ENCODE results near the gene MAP3K21. TPM values are rescaled to one million over a fixed set of nuclear protein-coding genes. Genes with fewer than 3 reads are reported as not detected.

MAP3K21 gene
- 1 to 10 TPM in 1 of 2 donors, under 1 TPM in 1; 0.64 to 3.0 TPM for total RNA-seq

DNA sequence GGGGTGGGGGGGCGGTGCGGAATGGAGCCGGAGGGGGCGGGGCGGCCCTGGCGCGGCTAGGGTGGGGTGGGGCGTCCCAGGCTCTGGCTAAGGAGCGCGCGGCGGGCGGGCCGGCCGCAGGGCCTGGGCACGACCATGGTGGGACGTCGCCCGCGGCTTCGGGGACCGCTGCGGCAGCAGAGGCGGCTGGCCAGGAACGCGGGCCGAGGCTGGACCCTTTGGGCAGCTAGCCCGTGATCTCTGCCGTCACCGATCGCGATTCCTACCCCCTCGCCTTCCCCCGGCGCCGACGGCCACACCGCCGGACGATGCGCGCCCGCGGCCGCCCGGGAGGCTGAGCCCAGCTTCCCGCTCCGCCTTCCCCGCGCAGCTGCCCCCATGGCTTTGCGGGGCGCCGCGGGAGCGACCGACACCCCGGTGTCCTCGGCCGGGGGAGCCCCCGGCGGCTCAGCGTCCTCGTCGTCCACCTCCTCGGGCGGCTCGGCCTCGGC, at the start of gene MAP3K21:
TSS of gene MAP3K21 (plus strand) at position 74 of the 491 bp plus-strand sequence. CDS start at position 379, 305 bp downstream.
- no peak within 1 kb of the TSS for H3K27ac Mint-ChIP-seq
- H3K27me3 Mint-ChIP-seq = peaks cover 9 to 26% of the 10 kb centered on the region in 2 donors
- no peaks in the 10 kb centered on the region for H3K36me3 Mint-ChIP-seq
- peak within 1 kb of the TSS; percentile 60 for H3K4me3 Mint-ChIP-seq
- peak; percentile 78 to 79 for ATAC-seq
- H3K4me1 Mint-ChIP-seq (ENCODE audit: low read depth in 2 of 2) = peaks cover 7 to 9% of the 10 kb centered on the region in 2 donors
- H3K9me3 Mint-ChIP-seq = peaks cover 3% of the 10 kb centered on the region
- no peak for DNase-seq (ENCODE audit: low spot score)

DNA sequence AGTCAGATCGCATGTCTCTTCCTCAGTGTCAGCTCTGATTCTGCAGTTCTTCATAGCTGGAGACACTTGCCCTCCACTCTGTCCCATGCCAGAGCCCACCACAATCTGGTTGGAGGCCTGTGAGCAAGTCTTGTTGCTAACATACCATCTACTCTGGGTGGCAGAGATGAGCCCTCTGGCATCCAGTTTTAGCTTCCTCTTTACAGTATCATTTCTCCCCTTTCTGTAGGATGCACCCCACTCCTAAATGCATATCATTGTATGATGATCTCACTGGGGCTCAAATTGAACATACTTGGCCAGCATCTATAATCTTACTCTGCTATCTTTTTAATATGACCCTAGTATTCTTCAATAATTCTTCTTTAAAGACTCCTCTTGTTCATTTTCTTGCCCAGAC, 48.9 kb upstream of the MAP3K21 start:
- Mint-ChIP-seq H3K27me3 (no peaks in the 10 kb centered on the region), H3K36me3 (no peaks in the 10 kb centered on the region), H3K9me3 (no peaks in the 10 kb centered on the region), H3K27ac (no peak overlapping the region), H3K4me3 (no peak overlapping the region), H3K4me1 (ENCODE audit: low read depth in 2 of 2) (peaks cover 12 to 24% of the 10 kb centered on the region in 2 donors)
- ATAC-seq (no peak), DNase-seq (ENCODE audit: low spot score) (no peak)

DNA sequence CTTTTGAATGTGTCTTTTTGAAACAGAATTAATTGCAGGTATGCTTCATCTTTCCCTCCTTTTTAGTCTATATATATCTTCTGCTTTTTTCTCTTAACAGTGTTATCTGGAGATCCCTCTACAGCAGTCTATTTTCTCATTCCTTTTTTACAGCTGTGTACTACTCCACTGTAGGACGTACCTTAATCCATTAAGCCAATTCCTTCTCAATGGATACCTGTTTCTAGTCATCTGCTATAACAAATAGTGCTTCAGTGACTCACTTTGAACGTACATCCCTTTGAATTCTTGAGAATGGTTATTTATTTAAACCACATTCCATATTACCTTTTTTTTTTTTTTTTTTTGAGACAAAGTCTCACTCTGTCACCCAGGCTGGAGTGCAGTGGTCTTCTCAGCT, 47.6 kb upstream of the MAP3K21 start:
- Mint-ChIP-seq H3K27ac (no peak overlapping the region), H3K9me3 (no peaks in the 10 kb centered on the region), H3K27me3 (no peaks in the 10 kb centered on the region), H3K36me3 (no peaks in the 10 kb centered on the region), H3K4me1 (ENCODE audit: low read depth in 2 of 2) (peaks cover 12 to 24% of the 10 kb centered on the region in 2 donors), H3K4me3 (no peak overlapping the region)
- ATAC-seq (no peak), DNase-seq (ENCODE audit: low spot score) (no peak)

DNA sequence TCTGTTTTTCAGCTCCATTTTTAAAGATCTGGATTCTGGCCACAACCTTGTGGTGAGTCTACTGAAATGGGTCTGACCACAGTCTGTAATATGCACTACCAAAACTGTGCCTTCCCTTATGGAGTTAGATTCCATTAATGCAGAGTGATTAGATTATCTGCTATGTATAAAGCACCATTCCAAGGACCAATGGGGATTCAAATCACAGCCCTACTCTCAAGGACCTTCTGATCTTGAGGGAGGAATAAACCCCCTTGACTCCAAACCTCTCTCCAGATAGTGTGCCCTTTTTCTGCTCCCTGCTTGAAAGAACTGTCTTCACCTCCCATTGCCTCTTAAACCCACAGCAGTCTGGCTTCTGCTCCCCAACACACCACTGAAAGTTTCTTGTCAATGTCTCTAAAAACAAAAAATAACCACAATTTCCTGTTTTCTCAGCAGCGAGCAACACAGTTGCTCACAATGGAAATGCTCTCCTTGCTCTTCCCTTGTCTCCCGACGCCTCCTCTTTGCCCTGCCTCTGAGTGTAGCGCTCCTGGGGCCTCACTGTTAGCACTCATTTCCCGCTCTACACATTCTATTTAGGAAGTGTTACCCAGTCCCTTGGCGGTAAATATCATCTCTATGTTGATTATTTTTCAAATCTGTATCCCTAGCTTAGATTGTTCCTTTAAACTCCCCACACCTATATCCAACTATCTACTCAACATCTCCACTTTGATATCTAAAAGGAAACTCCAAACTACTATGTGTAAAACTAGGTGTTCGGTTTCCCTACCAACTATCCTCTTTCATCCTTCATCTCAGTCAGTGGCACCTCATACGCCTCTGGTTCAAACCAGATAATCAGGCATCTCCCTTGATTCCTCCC, 45.6 kb upstream of the MAP3K21 start:
- no peaks in the 10 kb centered on the region for H3K36me3 Mint-ChIP-seq
- H3K4me1 Mint-ChIP-seq (ENCODE audit: low read depth in 2 of 2) = peaks cover 12 to 24% of the 10 kb centered on the region in 2 donors
- H3K4me3 Mint-ChIP-seq = peak overlapping the region; percentile 83
- ATAC-seq (peak; percentile 40 to 71), DNase-seq (ENCODE audit: low spot score) (no peak)
- no peaks in the 10 kb centered on the region for H3K27me3 Mint-ChIP-seq
- peak overlapping the region; percentile 48 to 68 for H3K27ac Mint-ChIP-seq
- no peaks in the 10 kb centered on the region for H3K9me3 Mint-ChIP-seq

DNA sequence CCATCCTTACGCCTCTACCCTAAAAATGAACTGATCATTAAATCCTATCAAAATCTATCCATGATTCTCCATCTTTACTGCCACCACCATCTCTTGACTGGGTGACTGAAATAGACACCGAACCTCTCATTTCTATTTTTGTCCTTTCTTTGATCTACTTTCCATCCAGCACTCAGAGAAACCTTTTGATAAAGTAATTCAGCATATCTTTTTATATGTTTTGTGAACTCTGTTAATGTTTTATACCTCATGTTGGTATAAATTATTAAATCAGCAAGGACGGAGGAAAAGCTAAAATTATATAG, 45.0 kb upstream of the MAP3K21 start:
- Mint-ChIP-seq H3K27me3 (no peaks in the 10 kb centered on the region), H3K27ac (peak overlapping the region; percentile 48 to 68), H3K9me3 (no peaks in the 10 kb centered on the region), H3K4me1 (ENCODE audit: low read depth in 2 of 2) (peaks cover 12 to 24% of the 10 kb centered on the region in 2 donors), H3K36me3 (no peaks in the 10 kb centered on the region), H3K4me3 (peak overlapping the region; percentile 83)
- DNase-seq (ENCODE audit: low spot score) = no peak
- ATAC-seq = no peak

DNA sequence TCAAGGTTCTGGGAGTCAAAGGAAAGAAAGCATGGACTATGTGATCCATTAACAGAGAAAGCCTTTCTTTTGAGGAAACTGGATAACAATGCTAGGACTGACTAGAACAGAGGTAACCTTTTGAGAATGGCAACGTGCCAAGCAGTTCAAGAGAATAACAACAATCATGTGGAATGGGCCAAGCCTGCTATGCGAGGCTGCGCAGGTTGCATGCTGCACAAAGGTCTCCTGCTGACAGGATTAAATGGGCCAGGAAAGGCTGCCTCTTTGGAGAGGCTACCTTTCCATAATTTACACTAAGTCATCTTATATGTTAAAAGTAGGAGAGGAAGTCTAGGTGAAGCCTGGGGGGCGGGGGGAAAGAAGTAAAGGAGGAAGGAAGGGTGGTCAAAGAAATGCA, 37.8 kb upstream of the MAP3K21 start:
- H3K27me3 Mint-ChIP-seq = peaks cover 0 to 2% of the 10 kb centered on the region in 2 donors
- peaks cover under 1 to 8% of the 10 kb centered on the region in 2 donors for H3K4me1 Mint-ChIP-seq (ENCODE audit: low read depth in 2 of 2)
- no peak overlapping the region for H3K27ac Mint-ChIP-seq
- no peaks in the 10 kb centered on the region for H3K9me3 Mint-ChIP-seq
- no peak for DNase-seq (ENCODE audit: low spot score)
- H3K4me3 Mint-ChIP-seq = no peak overlapping the region
- ATAC-seq = no peak
- peaks cover 10% of the 10 kb centered on the region for H3K36me3 Mint-ChIP-seq

DNA sequence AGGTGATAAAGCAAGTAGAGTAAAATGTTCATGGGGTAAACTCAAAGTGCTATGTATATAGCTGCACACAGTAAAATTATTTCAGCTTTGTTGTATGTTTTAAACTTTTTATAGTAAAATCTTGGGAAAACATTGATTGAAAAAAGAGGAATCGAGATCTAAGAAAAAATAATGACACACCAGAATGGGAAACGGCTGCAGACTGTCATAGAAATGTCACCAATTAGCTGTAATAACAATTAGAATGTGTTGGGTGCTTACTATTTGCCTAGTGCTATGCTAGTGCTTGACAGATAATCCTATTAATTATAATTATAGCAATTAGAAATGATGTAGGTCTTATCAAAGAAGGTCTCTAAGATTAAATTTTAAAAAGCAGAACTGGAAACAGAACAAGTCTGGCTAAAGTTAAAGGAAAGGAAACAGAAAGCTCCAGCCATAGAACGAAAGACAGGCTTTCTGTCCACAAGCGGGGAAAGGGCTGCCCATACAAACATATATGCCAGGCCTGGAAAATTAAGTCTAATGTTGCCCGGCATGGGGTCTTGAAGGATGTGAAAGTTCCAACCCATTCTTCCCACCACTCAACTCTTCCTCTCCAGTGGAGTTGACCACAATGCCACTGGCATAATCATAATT, 37.0 kb upstream of the MAP3K21 start:
- H3K9me3 Mint-ChIP-seq = no peaks in the 10 kb centered on the region
- H3K36me3 Mint-ChIP-seq = peaks cover 10% of the 10 kb centered on the region
- H3K27ac Mint-ChIP-seq = no peak overlapping the region
- no peak overlapping the region for H3K4me3 Mint-ChIP-seq
- peaks cover 0 to 2% of the 10 kb centered on the region in 2 donors for H3K27me3 Mint-ChIP-seq
- ATAC-seq (no peak), DNase-seq (ENCODE audit: low spot score) (no peak)
- H3K4me1 Mint-ChIP-seq (ENCODE audit: low read depth in 2 of 2) = peaks cover 5 to 14% of the 10 kb centered on the region in 2 donors

DNA sequence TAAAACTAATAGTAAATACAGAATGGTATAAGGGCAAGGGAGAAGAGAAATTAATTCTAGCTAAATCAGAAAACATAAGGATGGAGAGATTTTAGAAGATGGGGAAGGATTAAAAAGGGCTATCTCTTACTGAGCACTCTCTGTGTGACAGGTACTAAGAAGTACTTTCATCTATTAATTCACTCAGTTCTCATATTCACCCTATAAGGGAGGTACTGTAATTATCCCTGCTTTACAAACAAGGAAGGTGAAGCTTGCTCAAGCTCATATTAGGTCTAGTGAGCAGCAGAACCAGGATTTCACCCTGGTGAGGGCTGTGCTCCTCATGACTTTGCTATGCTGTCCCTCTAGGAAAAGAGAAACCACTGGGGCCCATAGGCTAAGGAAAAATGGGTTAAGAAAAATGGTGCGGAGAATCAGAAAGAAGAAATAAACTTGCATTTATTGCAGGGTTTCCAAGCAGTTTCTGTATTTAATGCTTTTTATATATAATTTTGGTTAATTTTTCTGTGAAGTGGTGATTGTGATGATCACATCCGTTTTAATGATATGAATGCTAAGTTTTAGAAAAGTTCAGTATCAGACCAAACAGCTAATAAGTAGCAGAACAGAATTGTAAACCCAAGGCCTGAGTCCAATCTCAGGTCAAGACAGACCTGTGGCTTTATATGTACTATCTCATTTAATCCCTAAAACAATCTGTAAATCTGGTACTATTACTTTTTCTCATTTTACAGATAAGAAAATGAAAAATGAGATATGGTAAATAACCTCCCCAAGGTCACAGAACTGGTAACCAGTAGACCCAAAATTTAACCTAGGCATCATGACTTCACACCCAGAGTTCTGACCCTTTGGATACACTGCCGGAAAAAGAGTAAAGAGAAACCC, 33.7 kb upstream of the MAP3K21 start:
- no peaks in the 10 kb centered on the region for H3K36me3 Mint-ChIP-seq
- no peak overlapping the region for H3K27ac Mint-ChIP-seq
- H3K9me3 Mint-ChIP-seq = no peaks in the 10 kb centered on the region
- ATAC-seq (no peak), DNase-seq (ENCODE audit: low spot score) (no peak)
- H3K4me1 Mint-ChIP-seq (ENCODE audit: low read depth in 2 of 2) = peaks cover 12 to 21% of the 10 kb centered on the region in 2 donors
- peak overlapping the region; percentile 99 for H3K4me3 Mint-ChIP-seq
- peaks cover 0 to 7% of the 10 kb centered on the region in 2 donors for H3K27me3 Mint-ChIP-seq

DNA sequence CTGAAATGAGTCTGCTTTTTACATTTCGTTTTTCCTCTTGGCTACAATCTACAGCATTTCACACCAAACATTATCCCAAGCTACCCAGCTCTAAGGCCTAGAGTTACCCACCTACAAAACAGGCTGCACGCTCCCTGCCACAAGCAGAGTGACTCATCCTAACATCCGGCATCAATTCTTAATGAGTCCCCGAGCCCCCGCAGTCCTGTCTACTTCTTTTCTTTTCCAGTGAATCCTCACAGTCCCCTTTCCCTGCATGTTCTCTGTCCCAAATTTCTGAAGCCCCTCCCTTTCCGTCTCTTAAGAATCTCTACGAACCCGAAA, 32.6 kb upstream of the MAP3K21 start:
- peak overlapping the region; percentile 49 to 83 for H3K27ac Mint-ChIP-seq
- H3K4me3 Mint-ChIP-seq = peak overlapping the region; percentile 99
- peaks cover 0 to 7% of the 10 kb centered on the region in 2 donors for H3K27me3 Mint-ChIP-seq
- H3K9me3 Mint-ChIP-seq = no peaks in the 10 kb centered on the region
- H3K4me1 Mint-ChIP-seq (ENCODE audit: low read depth in 2 of 2) = peaks cover 12 to 21% of the 10 kb centered on the region in 2 donors
- DNase-seq (ENCODE audit: low spot score) = no peak
- peak; percentile 72 to 84 for ATAC-seq
- no peaks in the 10 kb centered on the region for H3K36me3 Mint-ChIP-seq

DNA sequence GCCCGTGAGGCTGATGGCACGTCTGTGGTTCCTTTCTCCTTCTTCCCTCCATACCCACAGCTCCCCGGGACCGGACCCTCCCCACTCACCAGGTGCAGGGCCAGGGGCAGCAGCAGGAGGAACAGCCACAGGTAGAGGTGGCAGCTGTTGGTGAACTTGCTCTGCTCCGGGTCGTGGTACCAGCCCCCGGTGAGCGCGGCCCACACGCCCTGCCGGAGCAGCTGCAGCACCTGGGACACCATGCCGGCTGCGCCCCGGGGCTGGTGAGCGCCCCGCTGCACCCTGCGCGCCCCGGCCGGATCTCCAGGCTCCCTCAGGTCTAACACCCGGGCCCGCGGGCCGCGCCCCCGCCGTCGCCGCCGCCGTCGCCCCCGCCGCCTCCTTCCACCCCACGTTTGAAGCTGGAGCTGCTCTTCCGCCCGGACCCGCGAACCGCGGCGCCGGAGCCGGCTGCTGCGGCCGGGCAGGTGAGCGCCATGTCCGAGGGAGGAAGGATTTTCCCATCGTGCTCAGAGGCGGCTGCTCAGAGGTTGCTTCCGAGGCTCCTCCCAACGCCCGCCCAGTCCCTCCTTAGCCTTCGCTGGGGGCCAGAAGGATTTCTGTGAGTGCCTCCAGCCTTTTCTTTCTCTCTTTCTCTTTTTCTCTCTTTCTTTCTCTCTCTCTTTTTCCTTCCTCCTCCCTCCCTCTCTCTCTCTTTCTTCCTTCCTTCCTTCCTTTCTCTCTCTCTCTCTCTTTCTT, 32.1 kb upstream of the MAP3K21 start, which contains the start of gene PCNX2:
TSS of gene PCNX2 (minus strand) at position 489 of the 738 bp plus-strand sequence. CDS start at position 242, 247 bp downstream.
- H3K36me3 Mint-ChIP-seq = no peaks in the 10 kb centered on the region
- DNase-seq (ENCODE audit: low spot score) (peak; percentile 64), ATAC-seq (peak; percentile 84 to 89)
- peaks cover 0 to 7% of the 10 kb centered on the region in 2 donors for H3K27me3 Mint-ChIP-seq
- peak within 1 kb of the TSS; percentile 49 to 83 for H3K27ac Mint-ChIP-seq
- H3K4me1 Mint-ChIP-seq (ENCODE audit: low read depth in 2 of 2) = peaks cover 12 to 21% of the 10 kb centered on the region in 2 donors
- no peaks in the 10 kb centered on the region for H3K9me3 Mint-ChIP-seq
- peak within 1 kb of the TSS; percentile 99 for H3K4me3 Mint-ChIP-seq

DNA sequence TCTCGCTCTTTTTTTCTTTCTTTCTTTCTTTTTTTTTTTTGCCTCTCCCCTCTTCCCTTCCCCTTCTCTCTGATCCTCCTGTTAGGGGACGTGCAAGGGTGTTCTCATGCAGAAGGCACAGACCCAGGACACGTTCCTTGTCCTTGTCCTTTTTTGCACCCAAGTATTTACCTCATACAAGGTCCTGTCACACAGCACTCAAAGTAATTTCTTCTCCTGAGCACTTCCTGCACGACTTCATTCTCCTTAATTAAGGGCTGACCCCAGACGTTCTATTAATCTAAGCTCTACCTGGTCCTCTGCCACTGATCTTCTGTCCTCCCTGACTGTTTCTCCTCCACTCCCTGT, 31.6 kb upstream of the MAP3K21 start:
- ATAC-seq (no peak), DNase-seq (ENCODE audit: low spot score) (no peak)
- peak overlapping the region; percentile 99 for H3K4me3 Mint-ChIP-seq
- H3K27ac Mint-ChIP-seq = peak overlapping the region; percentile 49 to 83
- peaks cover 12 to 21% of the 10 kb centered on the region in 2 donors for H3K4me1 Mint-ChIP-seq (ENCODE audit: low read depth in 2 of 2)
- H3K27me3 Mint-ChIP-seq = peaks cover 0 to 7% of the 10 kb centered on the region in 2 donors
- no peaks in the 10 kb centered on the region for H3K36me3 Mint-ChIP-seq
- H3K9me3 Mint-ChIP-seq = no peaks in the 10 kb centered on the region

DNA sequence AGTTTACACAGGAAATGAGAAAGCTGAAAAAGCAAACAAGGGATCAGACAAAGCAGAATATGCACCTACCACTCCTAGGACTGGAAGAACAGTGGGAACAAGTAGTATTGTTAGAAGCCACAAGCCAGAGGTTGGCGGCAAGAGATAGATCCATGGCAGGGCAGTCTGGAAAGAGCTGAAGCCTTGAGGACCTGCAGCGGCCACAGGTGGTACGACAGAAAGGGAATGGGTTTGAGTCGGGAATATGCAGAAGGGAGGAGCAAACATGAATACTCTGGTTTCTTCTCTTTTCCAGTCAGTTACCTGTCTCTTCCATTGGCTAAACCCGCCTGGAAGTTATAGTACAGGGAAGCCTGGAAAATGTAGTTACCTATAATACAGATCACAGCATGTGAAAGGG, 28.1 kb upstream of the MAP3K21 start:
- no peaks in the 10 kb centered on the region for H3K36me3 Mint-ChIP-seq
- H3K27me3 Mint-ChIP-seq = peaks cover 8 to 11% of the 10 kb centered on the region in 2 donors

DNA sequence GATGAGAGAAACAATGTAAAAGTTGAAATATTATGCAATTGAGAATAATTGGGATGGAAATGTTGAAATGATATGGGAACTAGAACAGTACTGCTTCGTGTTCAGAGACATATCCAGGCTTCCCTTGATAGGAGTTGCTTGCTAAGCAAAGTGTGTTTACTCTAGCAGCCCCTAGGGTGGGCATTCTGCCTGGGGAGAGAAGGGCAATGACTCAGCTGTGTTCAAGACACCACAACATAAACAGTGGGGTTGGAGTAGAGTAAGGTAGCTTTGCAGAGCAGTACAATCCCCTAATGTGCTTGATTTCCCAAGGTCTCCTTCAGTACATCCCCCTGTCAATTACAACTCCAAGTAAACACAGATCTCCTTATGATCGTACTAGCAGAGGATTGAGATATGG, 27.2 kb upstream of the MAP3K21 start:
- no peaks in the 10 kb centered on the region for H3K36me3 Mint-ChIP-seq
- no peak overlapping the region for H3K27ac Mint-ChIP-seq
- no peaks in the 10 kb centered on the region for H3K9me3 Mint-ChIP-seq
- peaks cover 12 to 13% of the 10 kb centered on the region in 2 donors for H3K27me3 Mint-ChIP-seq
- no peak for ATAC-seq
- peaks cover 7 to 8% of the 10 kb centered on the region in 2 donors for H3K4me1 Mint-ChIP-seq (ENCODE audit: low read depth in 2 of 2)
- no peak overlapping the region for H3K4me3 Mint-ChIP-seq
- no peak for DNase-seq (ENCODE audit: low spot score)

More for the DNA sequence above, 28.1 kb upstream of the MAP3K21 start:
- Mint-ChIP-seq H3K4me1 (ENCODE audit: low read depth in 2 of 2) (peaks cover 12 to 15% of the 10 kb centered on the region in 2 donors), H3K4me3 (no peak overlapping the region), H3K9me3 (no peaks in the 10 kb centered on the region), H3K27ac (no peak overlapping the region)
- ATAC-seq (no peak), DNase-seq (ENCODE audit: low spot score) (no peak)

Measured in natural killer cell treated with Interleukin-12 subunit alpha and Interleukin-12 subunit beta and Interleukin-15 and Interleukin-18, amount 100 ng/mL, for 72 hours (primary cell).